Pancreas (tissue), 10 donors: ENCODE results near the gene BIRC2. TPM values are rescaled to one million over a fixed set of nuclear protein-coding genes. Genes with fewer than 3 reads are reported as not detected.

Experiments
- ATAC-seq, 4 donors: fragments of 200-7000 bp; cut with Tn5 transposase; one replicate each; pipeline versions ENCODE4 v1.8.0 to v1.9.1; 2020; ENCODE audit warnings: mild to moderate bottlenecking in 4 of 4, moderate library complexity in 4 of 4
- DNase-seq, 6 donors: peaks; one replicate each; pipeline ENCODE4 v3.0.0-alpha.2; 2020
- FAIRE-seq: peaks from 2 replicates; lab custom pipeline; 2012; peaks lifted over from hg19 to GRCh38; lab: Jason Lieb, UNC
- H3K27ac ChIP-seq, 4 donors: fragments of 200-600 bp; sonication (generic); 1 replicate in 3 of 4; 2 replicates in 1 of 4; pipeline versions ENCODE4 v1.5.0 to v1.8.0; 2020
- H3K27me3 ChIP-seq, 4 donors: fragments of 200-600 bp; one replicate each; pipeline ENCODE4 v1.8.0; 2021
- H3K36me3 ChIP-seq, 3 donors: fragments of 200-600 bp; sonication (generic) in 1 of 3; one replicate each; pipeline versions ENCODE4 v1.5.0 to v1.8.0; 2020 to 2021
- H3K4me1 ChIP-seq, 3 donors: fragments of 200-600 bp; one replicate each; pipeline ENCODE4 v1.8.0; 2021
- H3K4me3 ChIP-seq, 4 donors: fragments of 200-600 bp; sonication (generic) in 2 of 4; one replicate each; pipeline versions ENCODE4 v1.5.0 to v1.8.0; 2020 to 2021
- H3K9me3 ChIP-seq, 4 donors: fragments of 200-600 bp; one replicate each; pipeline ENCODE4 v1.8.0; 2021
- WGBS, 2 donors: extraction: QIAGEN DNeasy Blood & Tissue Kit; methylation state at CpG; one replicate each; pipeline ENCODE4 v1.1.7; 2013; 5-methylcytosine and 5-hydroxymethylcytosine counted together
- intact Hi-C, 3 donors: fragments of 100-400 bp; cut with DNase I; formaldehyde crosslinking; loops; one replicate each; pipeline versions ENCODE4 v1.11.1 to v1.14.2; 2022
- polyA plus RNA-seq, 2 donors: library from polyadenylated mRNA; stranded (reverse); fragments of 200-250 nt; gene quantifications; one replicate each; pipeline ENCODE4 v1.2.3, GENCODE V29; 2013
- total RNA-seq, 6 donors: library from RNA; stranded (reverse); fragmentation: NEBNext Ultra II Directional in 4 of 6; extraction: Animal tissue kit (Norgen Biotek cat#: 25700) in 4 of 6; gene quantifications; one replicate each; pipeline versions ENCODE4 v1.2.1 to v1.2.4, GENCODE V29; 2021 to 2023
- TF ChIP-seq, protein P1 (sequence below), 4 donors: fragments of 200-600 bp; sonication (generic) in 3 of 4; IDR thresholded peaks; one replicate each; pipeline versions ENCODE4 v1.5.0 to v1.8.0; 2021; ENCODE audit warnings: antibody characterized with exemption in 4 of 4
- donor health status: healthy with polysubstance abuse.
- donor health status: DM: no; HTN: no; CAD: no; lungs with moderate emphysema.
- donor health status: DM: no; HTN: no; CAD: no.
- donor health status: control.
- donor health status: control.
- donor health status: Bipolar disorder and iron deficiency.
- donor health status: DM: yes; HTN: yes; CAD: no.
- donor health status: DM: no; HTN: no; CAD: no.
- donor health status: DM: no; HTN: no; CAD: no.
- donor health status: DM: yes; HTN: yes; CAD: no.

The BIRC2 gene
- total and polyA plus RNA-seq, 8 donors = 20.2 to 39.1 (median 23.4) TPM

DNA sequence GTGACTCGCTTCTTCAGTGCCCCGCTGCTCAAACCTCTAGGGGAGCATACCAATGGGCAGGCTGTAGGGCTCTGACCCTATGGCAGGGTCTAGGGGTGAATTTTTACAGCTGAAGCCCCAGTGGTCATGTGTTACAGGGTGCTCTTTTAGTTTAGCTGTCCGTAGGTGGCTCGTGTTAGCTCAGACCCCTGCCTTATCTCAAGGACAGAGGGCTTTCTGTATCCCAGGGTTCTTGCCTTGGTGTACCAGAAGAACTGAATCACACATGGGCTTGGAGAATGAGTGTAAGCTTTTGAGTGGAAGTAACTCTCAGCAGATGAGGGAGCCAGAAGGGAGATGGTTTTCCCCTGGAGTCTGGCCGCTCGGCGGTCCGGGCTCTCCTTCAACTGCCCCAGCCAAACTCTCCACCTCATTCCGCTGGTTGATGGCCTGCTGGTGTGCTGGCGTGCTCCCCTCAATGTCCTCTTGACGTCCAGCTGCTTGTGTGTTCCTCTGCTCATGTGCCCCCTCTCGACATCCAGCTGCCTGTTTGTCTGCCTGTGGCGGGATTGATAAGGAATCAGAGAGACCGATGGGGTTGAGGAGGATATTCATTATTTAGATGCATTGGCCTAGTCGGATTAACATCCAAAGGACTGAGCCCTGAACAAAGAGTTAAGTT, 37.5 kb downstream of the BIRC2 start:
- Histone ChIP-seq H3K27ac (no peak overlapping the region), H3K36me3 (peaks cover 0 to 24% (median 0%) of the 10 kb centered on the region in 3 donors), H3K27me3 (no peaks in the 10 kb centered on the region), H3K9me3 (no peaks in the 10 kb centered on the region), H3K4me3 (no peak overlapping the region), H3K4me1 (peaks cover 0 to 7% (median 0%) of the 10 kb centered on the region in 3 donors)
- TF ChIP-seq, protein P1, sequence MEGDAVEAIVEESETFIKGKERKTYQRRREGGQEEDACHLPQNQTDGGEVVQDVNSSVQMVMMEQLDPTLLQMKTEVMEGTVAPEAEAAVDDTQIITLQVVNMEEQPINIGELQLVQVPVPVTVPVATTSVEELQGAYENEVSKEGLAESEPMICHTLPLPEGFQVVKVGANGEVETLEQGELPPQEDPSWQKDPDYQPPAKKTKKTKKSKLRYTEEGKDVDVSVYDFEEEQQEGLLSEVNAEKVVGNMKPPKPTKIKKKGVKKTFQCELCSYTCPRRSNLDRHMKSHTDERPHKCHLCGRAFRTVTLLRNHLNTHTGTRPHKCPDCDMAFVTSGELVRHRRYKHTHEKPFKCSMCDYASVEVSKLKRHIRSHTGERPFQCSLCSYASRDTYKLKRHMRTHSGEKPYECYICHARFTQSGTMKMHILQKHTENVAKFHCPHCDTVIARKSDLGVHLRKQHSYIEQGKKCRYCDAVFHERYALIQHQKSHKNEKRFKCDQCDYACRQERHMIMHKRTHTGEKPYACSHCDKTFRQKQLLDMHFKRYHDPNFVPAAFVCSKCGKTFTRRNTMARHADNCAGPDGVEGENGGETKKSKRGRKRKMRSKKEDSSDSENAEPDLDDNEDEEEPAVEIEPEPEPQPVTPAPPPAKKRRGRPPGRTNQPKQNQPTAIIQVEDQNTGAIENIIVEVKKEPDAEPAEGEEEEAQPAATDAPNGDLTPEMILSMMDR (IDR thresholded peaks at IDR 0.05) = no peak
- peak in 1 of 4 donors; percentile 13 for ATAC-seq
- DNase-seq = no peak
- 72 to 76% methylated on average over 15 of the region's 15 CpGs for WGBS, 2 donors
- FAIRE-seq = no peak
- intact Hi-C loops = no loop called here

DNA sequence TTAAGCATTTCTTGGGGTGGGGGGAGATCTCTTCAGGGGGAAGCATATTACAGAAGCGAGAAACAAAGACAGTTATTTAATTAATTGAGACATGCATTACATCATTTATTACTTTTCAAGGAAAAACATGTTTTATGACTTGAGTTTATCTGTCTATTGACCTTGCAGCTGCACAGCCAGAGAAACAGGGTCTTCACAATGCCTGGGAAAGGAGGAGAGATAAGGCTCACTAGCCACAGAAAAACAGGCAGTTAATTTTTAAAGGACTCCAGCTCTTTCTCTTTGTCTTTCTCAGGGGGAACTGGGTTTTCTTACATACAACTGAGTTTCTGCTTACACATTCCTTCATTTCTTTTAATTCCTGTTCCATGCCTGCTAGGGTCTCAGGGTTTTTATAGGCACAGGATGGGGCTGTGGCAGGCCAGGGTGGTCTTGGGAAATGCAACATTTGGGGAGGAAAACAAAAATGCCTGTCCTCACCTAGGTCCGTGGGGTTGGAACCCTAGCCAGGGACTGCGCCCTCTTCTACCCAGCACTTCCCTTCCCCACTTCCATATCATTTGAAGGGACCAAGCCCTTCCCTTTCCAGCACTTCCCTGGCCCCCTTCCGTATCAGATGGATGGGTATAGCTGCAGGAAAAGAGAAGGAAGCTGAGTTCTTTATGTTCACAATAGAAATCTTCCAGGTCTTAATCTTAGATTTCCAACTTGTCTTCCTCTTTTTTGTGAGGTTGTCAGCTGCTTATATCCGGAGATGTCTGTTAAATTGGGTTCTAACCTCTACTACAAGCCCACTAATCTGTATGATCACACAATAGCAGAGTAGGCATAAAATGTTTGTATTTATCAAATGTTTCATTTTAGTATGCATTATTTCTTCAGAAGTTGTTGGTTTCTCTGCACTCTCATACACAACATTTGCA, 38.3 kb downstream of the BIRC2 start:
- Histone ChIP-seq H3K36me3 (peaks cover 0 to 17% (median 0%) of the 10 kb centered on the region in 3 donors), H3K27ac (peak overlapping the region in 1 of 4 donors; percentile 15), H3K9me3 (no peaks in the 10 kb centered on the region), H3K4me3 (no peak overlapping the region), H3K4me1 (peaks cover 0 to 7% (median 0%) of the 10 kb centered on the region in 3 donors), H3K27me3 (no peaks in the 10 kb centered on the region)
- ATAC-seq (no peak), FAIRE-seq (no peak), DNase-seq (no peak)
- WGBS, 2 donors = 69 to 76% methylated on average over 5 of the region's 5 CpGs
- intact Hi-C loops = no loop called here
- TF ChIP-seq, protein P1 (IDR thresholded peaks at IDR 0.05) = no peak

DNA sequence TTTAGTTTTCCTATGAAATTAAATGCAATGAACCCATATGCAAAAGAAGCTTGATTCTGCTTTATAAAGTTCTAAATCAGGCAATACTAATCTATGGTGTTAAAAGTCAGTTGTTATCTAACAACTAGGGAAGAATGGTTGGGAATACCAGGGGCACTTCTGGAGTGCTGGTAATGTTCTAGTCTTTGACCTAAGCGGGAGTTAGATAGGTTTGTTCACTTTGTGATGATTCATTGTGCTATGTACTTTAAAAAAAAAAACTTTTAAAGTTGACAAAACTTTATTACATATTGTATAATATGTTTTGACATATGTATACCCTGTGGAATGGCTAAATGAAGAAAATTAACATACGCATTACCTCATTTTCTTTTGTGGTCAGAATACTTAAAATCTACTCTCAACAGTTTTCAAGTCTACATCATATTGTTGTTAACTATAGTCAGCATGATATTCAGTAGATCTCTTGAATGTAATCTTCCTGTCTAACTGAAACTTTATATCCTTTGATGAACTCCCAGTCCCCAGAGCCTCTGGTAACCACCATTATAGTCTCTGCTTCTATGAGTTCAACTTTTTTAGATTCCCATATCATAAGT, 39.2 kb downstream of the BIRC2 start:
- Histone ChIP-seq H3K4me1 (peaks cover 0 to 7% (median 0%) of the 10 kb centered on the region in 3 donors), H3K36me3 (peaks cover 0 to 10% (median 0%) of the 10 kb centered on the region in 3 donors), H3K27ac (no peak overlapping the region), H3K27me3 (no peaks in the 10 kb centered on the region), H3K9me3 (no peaks in the 10 kb centered on the region), H3K4me3 (no peak overlapping the region)
- 75 to 78% methylated on average over 2 of the region's 2 CpGs for WGBS, 2 donors
- TF ChIP-seq, protein P1 (IDR thresholded peaks at IDR 0.05) = no peak
- no peak for FAIRE-seq
- no peak for ATAC-seq
- no peak for DNase-seq
- intact Hi-C loops = no loop called here

DNA sequence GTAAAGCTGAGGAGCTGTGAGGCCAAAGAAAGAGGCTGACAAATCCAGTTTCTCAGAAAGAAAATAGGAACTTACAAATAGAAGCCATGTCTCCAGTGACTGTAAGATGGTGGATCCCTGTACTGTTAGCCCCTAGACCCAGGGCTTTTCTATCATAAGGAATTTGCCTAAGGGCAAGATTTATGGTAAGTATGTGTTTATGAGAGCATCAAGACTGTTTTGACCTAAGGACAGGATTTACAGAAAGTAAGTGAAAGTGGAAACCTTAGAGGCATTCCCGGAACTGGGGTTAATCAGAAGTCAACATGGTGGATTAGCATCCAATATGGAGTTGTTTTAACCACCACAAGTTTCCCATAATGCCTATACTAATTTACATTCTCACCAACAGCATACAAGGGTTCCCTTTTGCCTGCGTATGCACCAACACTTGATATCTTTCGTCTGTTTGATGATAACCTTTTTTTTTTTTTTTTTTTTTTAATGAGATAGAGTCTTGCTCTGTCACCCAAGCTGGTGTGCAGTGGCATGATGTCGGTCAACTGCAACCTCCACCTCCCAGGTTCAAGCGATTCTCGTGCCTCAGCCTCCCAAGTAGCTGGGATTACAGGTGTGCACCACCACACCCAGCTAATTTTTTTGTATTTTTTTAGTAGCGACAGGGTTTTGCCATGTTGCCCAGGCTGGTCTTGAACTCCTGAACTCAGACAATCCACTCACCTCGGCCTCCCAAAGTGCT, 40.2 kb downstream of the BIRC2 start:
- DNase-seq = no peak
- intact Hi-C loops = no loop called here
- 90 to 92% methylated on average over 8 of the region's 8 CpGs for WGBS, 2 donors
- H3K4me1 ChIP-seq = peaks cover 0 to 5% (median 0%) of the 10 kb centered on the region in 3 donors
- no peaks in the 10 kb centered on the region for H3K9me3 ChIP-seq
- no peak for FAIRE-seq
- no peak for ATAC-seq
- TF ChIP-seq, protein P1 (IDR thresholded peaks at IDR 0.05) = no peak
- no peak overlapping the region for H3K4me3 ChIP-seq
- H3K27me3 ChIP-seq = no peaks in the 10 kb centered on the region
- H3K27ac ChIP-seq = no peak overlapping the region
- peaks cover 0 to 11% (median 0%) of the 10 kb centered on the region in 3 donors for H3K36me3 ChIP-seq
